DLD1 (cell line): ENCODE data around the gene FBXW11.

Source experiments
- in situ Hi-C: cut with HindIII; loops from 2 replicates; pipeline ENCODE4 v1.10.0; 2017; ENCODE audit warnings: low sequenced_read_pairs

The FBXW11 gene

DNA sequence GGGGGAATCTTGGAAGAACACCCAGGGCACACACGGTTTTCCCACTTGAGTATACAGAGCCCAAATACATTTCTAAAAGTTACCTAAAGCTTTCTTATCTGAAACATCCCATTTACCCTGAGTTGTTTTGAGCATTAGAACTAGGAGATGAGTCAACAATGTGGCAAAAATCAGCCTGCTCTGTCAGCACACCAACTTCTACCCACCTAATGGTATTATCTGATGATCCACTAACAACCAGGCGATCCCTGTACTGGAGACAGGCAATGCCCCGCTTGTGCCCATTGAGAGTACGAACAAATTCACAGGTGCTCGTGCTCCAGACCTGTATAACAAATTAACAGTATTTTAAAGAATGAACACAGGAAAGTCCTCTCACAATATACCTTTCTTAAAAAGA, 133.8 kb downstream of the FBXW11 start:
- in situ Hi-C loops = loop anchor here (25.0 kb wide), 2 partner anchors 235 to 460 kb away; partner anchors contain the start of gene FGF18

DNA sequence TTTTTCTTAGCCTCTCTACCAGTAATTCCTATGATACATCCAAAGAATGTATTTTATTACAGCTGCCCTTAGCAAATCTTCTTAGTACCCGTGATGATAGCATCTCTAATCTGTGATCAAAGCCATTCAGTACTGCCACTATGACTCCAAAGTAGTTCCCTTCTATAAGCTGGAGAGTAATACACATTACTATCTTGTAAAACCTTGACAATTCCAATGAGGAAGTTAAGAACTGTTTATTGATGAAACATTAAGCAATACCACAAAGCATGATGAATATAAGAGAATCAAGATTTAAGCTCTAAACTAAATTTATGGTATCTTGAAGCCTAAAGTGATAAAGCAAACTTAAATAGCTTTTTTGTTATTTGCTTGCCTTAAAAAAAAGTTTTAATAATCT, 134.7 kb downstream of the FBXW11 start:
- in situ Hi-C loops = loop anchor here (25.0 kb wide), 2 partner anchors 234 to 459 kb away; partner anchors contain the start of gene FGF18

GRCh38 chr5:171869956-171870355, 136.5 kb downstream of the FBXW11 start:
- in situ Hi-C loops = loop anchor here (25.0 kb wide), 2 partner anchors 233 to 458 kb away; partner anchors contain the start of gene FGF18

GRCh38 chr5:171868236-171868635, 138.2 kb downstream of the FBXW11 start:
- in situ Hi-C loops = loop anchor here (25.0 kb wide), 2 partner anchors 231 to 456 kb away; partner anchors contain the start of gene FGF18

GRCh38 chr5:171867786-171868185, 138.7 kb downstream of the FBXW11 start:
- in situ Hi-C loops = loop anchor here (25.0 kb wide), 2 partner anchors 230 to 455 kb away; partner anchors contain the start of gene FGF18

- in situ Hi-C loops = loop anchor here (25.0 kb wide), 2 partner anchors 228 to 453 kb away; partner anchors contain the start of gene FGF18
These were observed 141.0 kb downstream of the FBXW11 start for GRCh38 chr5:171865471-171865870.

GRCh38 chr5:171863935-171864334, 142.5 kb downstream of the FBXW11 start:
- in situ Hi-C loops = loop anchor here (25.0 kb wide), 2 partner anchors 227 to 452 kb away; partner anchors contain the start of gene FGF18

DNA sequence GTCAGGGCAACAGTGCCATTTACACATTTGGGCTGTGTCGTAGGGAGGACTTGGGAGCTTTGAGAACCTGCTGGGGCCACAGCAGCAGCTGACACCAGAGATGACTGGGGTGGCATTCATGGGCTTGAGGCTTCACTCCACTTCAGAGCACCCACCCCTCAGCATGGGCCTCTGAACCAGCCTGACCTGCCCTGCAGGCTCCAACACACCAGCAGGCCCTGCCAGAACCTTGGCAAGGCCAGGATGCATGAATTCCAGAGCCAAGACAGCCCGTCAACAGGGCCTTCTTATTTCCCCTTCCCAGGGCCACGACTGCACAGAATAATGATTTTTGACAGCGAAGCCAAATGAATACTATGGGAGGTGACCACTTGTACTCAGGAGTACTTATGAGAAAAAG, 143.8 kb downstream of the FBXW11 start:
- in situ Hi-C loops = loop anchor here (25.0 kb wide), 2 partner anchors 225 to 450 kb away; partner anchors contain the start of gene FGF18

DNA sequence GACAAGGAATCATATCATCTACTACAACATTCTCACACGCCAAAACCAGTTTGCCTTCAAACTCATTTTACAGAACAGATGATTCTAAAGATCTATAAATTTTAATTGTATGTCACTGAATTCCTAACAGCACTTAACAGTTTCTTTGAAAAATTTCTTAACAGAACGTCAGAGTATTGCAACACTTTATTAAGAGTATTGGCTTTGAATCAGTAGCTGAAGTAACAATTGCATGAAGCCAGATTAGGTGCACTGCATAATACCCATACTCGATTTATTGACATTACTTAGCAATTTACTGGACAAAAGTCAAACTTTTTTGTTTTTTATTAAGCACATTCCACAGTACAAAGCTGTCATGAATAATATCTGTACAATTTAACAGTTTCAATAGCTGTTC, 145.1 kb downstream of the FBXW11 start:
- in situ Hi-C loops = loop anchor here (25.0 kb wide), 2 partner anchors 224 to 449 kb away; partner anchors contain the start of gene FGF18

- in situ Hi-C loops = loop anchor here (25.0 kb wide), 2 partner anchors 221 to 446 kb away; partner anchors contain the start of gene FGF18
These were observed 148.1 kb downstream of the FBXW11 start for GRCh38 chr5:171858303-171858702.

DNA sequence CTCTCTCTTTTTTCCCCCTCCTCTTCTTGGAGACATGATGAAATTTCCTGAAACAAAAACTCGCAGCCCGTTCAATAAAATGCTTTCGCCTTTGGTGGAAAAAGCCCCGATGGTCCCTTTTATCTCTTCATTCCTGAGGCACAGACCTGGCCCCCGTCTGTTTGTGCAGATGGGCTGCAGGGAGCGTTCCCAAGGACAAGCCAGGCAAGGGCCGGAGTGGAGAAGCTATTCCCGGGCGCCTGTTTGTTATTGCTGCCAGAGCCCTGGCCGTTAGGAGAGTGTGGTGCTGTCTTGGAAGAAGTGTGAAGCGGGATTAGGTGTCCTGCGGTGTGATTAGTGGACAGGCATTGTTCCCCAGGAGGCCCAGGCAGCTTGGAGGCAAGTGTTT, 149.0 kb downstream of the FBXW11 start:
- in situ Hi-C loops = loop anchor here (25.0 kb wide), 2 partner anchors 220 to 445 kb away; partner anchors contain the start of gene FGF18

GRCh38 chr5:171855798-171856763, 150.4 kb downstream of the FBXW11 start:
- in situ Hi-C loops = loop anchor here (25.0 kb wide), 2 partner anchors 219 to 444 kb away; partner anchors contain the start of gene FGF18

GRCh38 chr5:171855265-171855664, 151.2 kb downstream of the FBXW11 start:
- in situ Hi-C loops = loop anchor here (25.0 kb wide), 2 partner anchors 218 to 443 kb away; partner anchors contain the start of gene FGF18

DNA sequence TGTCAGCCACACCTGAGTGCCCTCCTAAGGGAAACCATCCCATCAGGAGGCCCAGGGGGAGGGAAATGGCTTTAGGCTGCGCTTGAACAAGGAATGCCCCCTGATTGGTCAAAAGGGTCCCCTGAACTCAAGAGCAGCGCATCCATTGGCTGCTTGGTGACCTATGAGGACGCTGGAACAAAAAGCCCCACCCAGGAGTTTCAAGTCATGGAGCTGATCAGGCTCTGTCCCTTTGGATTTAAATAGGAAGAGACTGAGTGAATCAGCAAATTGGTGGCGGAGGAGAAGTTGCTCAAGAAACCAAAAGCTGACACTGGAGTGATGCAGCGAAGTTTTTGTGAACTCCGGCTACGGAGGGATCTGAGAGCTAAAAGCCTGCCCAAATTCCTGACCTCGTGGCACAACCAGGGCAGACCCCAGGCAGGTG, 154.2 kb downstream of the FBXW11 start:
- in situ Hi-C loops = loop anchor here (25.0 kb wide), 2 partner anchors 215 to 440 kb away; partner anchors contain the start of gene FGF18

DNA sequence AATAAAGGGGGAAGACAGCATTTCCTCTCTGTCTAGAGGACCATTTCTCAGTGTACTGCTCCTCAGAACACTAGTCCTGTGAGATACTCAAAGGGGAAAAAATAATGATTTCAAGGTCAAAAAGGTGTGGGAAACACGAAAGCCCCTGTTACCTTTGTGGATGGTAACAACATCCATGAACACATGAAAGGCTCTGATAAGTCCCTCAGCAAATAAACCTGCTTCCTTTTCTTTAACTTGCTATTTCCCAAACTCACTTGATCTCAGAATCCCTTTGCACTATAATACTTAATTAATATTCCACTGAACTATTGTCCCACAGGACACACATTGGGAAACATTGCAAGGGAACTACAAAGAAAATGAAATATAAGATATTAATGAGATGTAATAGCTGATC, 155.2 kb downstream of the FBXW11 start:
- in situ Hi-C loops = loop anchor here (25.0 kb wide), 2 partner anchors 214 to 439 kb away; partner anchors contain the start of gene FGF18

DNA sequence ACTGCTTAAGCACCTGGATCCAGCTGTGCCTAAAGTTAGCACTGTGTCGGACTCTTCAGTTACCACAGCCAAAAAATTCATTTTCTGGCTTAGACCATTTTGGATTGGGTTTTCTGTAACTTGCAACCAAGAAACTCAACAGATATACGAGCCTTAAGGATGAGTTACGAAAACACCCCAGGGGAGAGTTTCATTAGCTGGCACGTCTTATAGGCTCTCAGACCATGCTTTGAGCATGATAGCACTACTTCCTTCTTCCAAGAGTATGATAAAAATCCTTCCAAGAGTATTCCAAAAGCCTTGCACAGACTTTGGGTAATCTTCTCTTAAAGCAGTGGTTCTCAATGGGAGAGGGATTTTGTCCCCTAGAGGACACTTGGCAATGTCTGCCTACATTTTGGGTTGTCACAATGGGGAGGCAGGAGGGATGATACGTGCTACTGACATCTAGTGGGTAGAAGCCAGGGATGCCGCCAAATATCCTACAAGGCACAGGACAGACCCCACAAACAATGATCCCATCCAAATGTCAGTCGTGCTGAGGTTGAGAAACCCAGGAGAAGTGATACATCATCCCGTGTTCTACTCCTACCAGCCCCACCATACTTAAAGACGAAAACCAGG, 156.0 kb downstream of the FBXW11 start:
- in situ Hi-C loops = loop anchor here (25.0 kb wide), 2 partner anchors 213 to 438 kb away; partner anchors contain the start of gene FGF18

GRCh38 chr5:171849585-171850323, 156.7 kb downstream of the FBXW11 start:
- in situ Hi-C loops = loop anchor here (25.0 kb wide), 2 partner anchors 212 to 437 kb away; partner anchors contain the start of gene FGF18

DNA sequence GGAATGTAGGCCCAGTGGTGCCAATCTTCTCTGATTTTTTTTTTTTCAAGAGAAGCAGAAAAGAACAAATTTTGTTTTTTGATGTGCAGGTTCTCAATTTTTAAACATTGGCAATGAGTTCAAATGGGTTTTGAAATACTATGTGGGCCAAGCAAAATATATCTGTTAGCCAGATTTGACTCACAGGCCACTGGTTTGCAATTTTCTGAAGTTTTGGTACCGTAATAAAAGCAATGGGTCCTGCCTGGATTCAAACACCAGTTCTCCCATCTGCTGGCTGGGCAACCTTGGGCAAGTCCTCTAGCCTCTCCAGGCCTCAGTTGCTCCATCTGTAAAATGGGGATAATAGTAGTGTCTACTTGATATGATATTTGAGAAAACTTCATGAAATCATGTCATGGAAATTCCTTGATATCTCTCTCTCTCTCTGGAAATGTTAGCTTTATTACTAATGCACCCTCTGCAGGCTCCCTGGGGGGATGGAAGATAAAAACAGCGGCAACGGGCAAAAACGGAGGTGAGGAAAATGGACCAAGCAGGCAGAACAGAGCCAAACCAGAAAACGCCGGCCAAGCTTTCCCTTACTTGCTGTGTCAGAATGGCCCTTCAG, 157.4 kb downstream of the FBXW11 start:
- in situ Hi-C loops = no loop called here

GRCh38 chr5:171848486-171848885, 158.0 kb downstream of the FBXW11 start:
- in situ Hi-C loops = no loop called here
